Mesendoderm (in vitro differentiated cells): ENCODE measurements around the gene C2orf49.

Source experiments
- DNase-seq: peaks from one replicate; pipeline ENCODE4 v3.0.0; 2013
- H2AK5ac ChIP-seq: 2 replicates; pipeline ENCODE4 v1.6.1; 2013; ENCODE audit warnings: low read length, inconsistent platforms
- H2BK120ac ChIP-seq: 2 replicates; pipeline ENCODE4 v1.6.1; 2013; ENCODE audit warnings: low read depth, mild to moderate bottlenecking, low read length, moderate library complexity, mixed read lengths
- H2BK15ac ChIP-seq: replicated peaks from 2 replicates; pipeline ENCODE4 v1.6.1; 2013; ENCODE audit warnings: low read depth, mild to moderate bottlenecking, moderate library complexity
- H2BK5ac ChIP-seq: 2 replicates; pipeline ENCODE4 v1.6.1; 2013; ENCODE audit warnings: low read length, inconsistent platforms
- H3K18ac ChIP-seq: 2 replicates; pipeline ENCODE4 v1.6.1; 2013; ENCODE audit warnings: mild to moderate bottlenecking, low read length, mixed read lengths
- H3K23ac ChIP-seq: one replicate; pipeline ENCODE4 v1.6.1; 2013; ENCODE audit warnings: low read length
- H3K27ac ChIP-seq: 2 replicates; pipeline ENCODE4 v1.5.1; 2013; ENCODE audit warnings: low read depth, mild to moderate bottlenecking, inconsistent platforms, low read length, moderate library complexity
- H3K27me3 ChIP-seq: 2 replicates; pipeline ENCODE4 v1.6.1; 2013; ENCODE audit warnings: low read length, control low read depth, mild to moderate bottlenecking, inconsistent platforms; ENCODE audit not compliant: insufficient read depth, poor library complexity
- H3K36me3 ChIP-seq: 2 replicates; pipeline ENCODE4 v1.6.1; 2013; ENCODE audit warnings: low read length, inconsistent platforms; ENCODE audit not compliant: control insufficient read depth, insufficient read depth
- H3K4ac ChIP-seq: one replicate; pipeline ENCODE4 v1.6.1; 2013; ENCODE audit warnings: low read depth, mild to moderate bottlenecking, low read length, moderate library complexity
- H3K4me1 ChIP-seq: 2 replicates; pipeline ENCODE4 v1.6.1; 2013; ENCODE audit warnings: low read depth, low read length, inconsistent platforms; ENCODE audit not compliant: control insufficient read depth
- H3K4me2 ChIP-seq: 2 replicates; pipeline ENCODE4 v1.6.1; 2013; ENCODE audit warnings: low read length
- H3K4me3 ChIP-seq: 2 replicates; pipeline ENCODE4 v1.5.1; 2013; ENCODE audit warnings: mild to moderate bottlenecking, low read length
- H3K56ac ChIP-seq: one replicate; pipeline ENCODE4 v1.6.1; 2013; ENCODE audit warnings: low read length
- H3K79me1 ChIP-seq: 2 replicates; pipeline ENCODE4 v1.6.1; 2013; ENCODE audit warnings: low read length, inconsistent platforms
- H3K79me2 ChIP-seq: 2 replicates; pipeline ENCODE4 v1.6.1; 2013; ENCODE audit warnings: mild to moderate bottlenecking, low read length; ENCODE audit not compliant: control insufficient read depth, insufficient read depth
- H3K9ac ChIP-seq: 2 replicates; pipeline ENCODE4 v1.6.1; 2013; ENCODE audit warnings: low read length, inconsistent platforms
- H4K5ac ChIP-seq: one replicate; pipeline ENCODE4 v1.6.1; 2013; ENCODE audit warnings: low read length
- H4K8ac ChIP-seq: one replicate; pipeline ENCODE4 v1.6.1; 2013; ENCODE audit warnings: low read depth, mild to moderate bottlenecking, control low read depth, low read length, moderate library complexity
- WGBS: extraction: QIAGEN DNeasy Blood & Tissue Kit; methylation state at CpG from one replicate; pipeline ENCODE4 v1.1.7; 2013; ENCODE audit warnings: low lambda C conversion rate, missing lambda C conversion rate; ENCODE audit not compliant: insufficient coverage; ENCODE audit errors: extremely low coverage; 5-methylcytosine and 5-hydroxymethylcytosine counted together

Gene C2orf49

GRCh38 chr2:105368759-105369408 is 31.5 kb downstream of the C2orf49 start:
- Histone ChIP-seq H4K5ac (no peak overlapping the region), H3K18ac (no peak overlapping the region), H2BK5ac (no peak overlapping the region), H3K36me3 (peaks cover 2% of the 10 kb centered on the region), H3K4me3 (no peak overlapping the region), H4K8ac (no peak overlapping the region), H3K4me1 (no peaks in the 10 kb centered on the region), H2BK120ac (no peak overlapping the region), H3K27me3 (no peaks in the 10 kb centered on the region), H3K79me2 (no peaks in the 10 kb centered on the region), H2BK15ac (no peak overlapping the region), H3K23ac (no peak overlapping the region), H3K4me2 (no peak overlapping the region), H3K4ac (no peak overlapping the region), H3K56ac (no peak overlapping the region), H3K9ac (no peak overlapping the region), H3K27ac (no peak overlapping the region), H3K79me1 (no peaks in the 10 kb centered on the region), H2AK5ac (no peak overlapping the region)
- DNase-seq, result no peak
- WGBS, result no CpG with 5 or more reads among the region's 8 CpGs

GRCh38 chr2:105369777-105370690 is 32.7 kb downstream of the C2orf49 start:
- Histone ChIP-seq H3K9ac (no peak overlapping the region), H4K8ac (no peak overlapping the region), H3K79me2 (no peaks in the 10 kb centered on the region), H2AK5ac (no peak overlapping the region), H3K27me3 (no peaks in the 10 kb centered on the region), H3K27ac (no peak overlapping the region), H3K79me1 (no peaks in the 10 kb centered on the region), H3K4ac (no peak overlapping the region), H3K36me3 (no peaks in the 10 kb centered on the region), H4K5ac (no peak overlapping the region), H2BK5ac (no peak overlapping the region), H3K23ac (no peak overlapping the region), H2BK15ac (no peak overlapping the region), H3K18ac (no peak overlapping the region), H3K4me1 (no peaks in the 10 kb centered on the region), H3K4me3 (no peak overlapping the region), H3K4me2 (no peak overlapping the region), H2BK120ac (no peak overlapping the region), H3K56ac (no peak overlapping the region)
- DNase-seq, result peak; percentile 91
- no CpG with 5 or more reads among the region's 30 CpGs for WGBS

GRCh38 chr2:105371156-105371555 is 33.8 kb downstream of the C2orf49 start:
- no peak overlapping the region for H4K5ac ChIP-seq
- no peak overlapping the region for H2BK120ac ChIP-seq
- DNase-seq, result no peak
- H3K4me1 ChIP-seq, result no peaks in the 10 kb centered on the region
- no peak overlapping the region for H3K9ac ChIP-seq
- H4K8ac ChIP-seq, result no peak overlapping the region
- no peak overlapping the region for H3K18ac ChIP-seq
- H2AK5ac ChIP-seq, result no peak overlapping the region
- H2BK15ac ChIP-seq, result no peak overlapping the region
- WGBS, result no CpG with 5 or more reads among the region's 10 CpGs
- no peak overlapping the region for H3K27ac ChIP-seq
- no peak overlapping the region for H3K4me2 ChIP-seq
- H3K56ac ChIP-seq, result no peak overlapping the region
- H2BK5ac ChIP-seq, result no peak overlapping the region
- no peaks in the 10 kb centered on the region for H3K79me2 ChIP-seq
- no peaks in the 10 kb centered on the region for H3K27me3 ChIP-seq
- H3K23ac ChIP-seq, result no peak overlapping the region
- no peaks in the 10 kb centered on the region for H3K36me3 ChIP-seq
- H3K4me3 ChIP-seq, result no peak overlapping the region
- H3K79me1 ChIP-seq, result no peaks in the 10 kb centered on the region
- no peak overlapping the region for H3K4ac ChIP-seq

DNA sequence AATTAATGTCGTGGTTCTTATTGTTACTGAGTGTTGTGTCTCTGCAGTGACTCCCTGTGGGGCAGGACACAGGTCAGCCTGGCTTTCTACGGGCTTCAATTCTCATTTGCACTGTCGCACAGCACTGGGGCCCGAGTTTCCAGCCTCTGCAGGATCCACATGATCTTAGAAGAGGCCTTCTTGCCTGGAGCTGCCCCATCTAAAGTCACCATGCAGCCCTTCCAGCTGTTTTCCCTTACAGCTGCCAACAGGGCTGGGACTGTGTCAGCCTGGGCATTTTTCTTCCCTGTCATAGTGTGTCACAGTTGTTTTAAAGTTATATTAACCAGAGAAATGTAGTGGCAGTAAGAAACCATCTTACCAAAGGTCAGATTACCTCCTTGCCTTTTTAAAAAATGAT is 34.5 kb downstream of the C2orf49 start:
- Histone ChIP-seq H3K23ac (no peak overlapping the region), H2BK120ac (no peak overlapping the region), H3K79me1 (no peaks in the 10 kb centered on the region), H3K4me3 (no peak overlapping the region), H3K4ac (no peak overlapping the region), H4K5ac (no peak overlapping the region), H4K8ac (no peak overlapping the region), H2AK5ac (no peak overlapping the region), H2BK15ac (no peak overlapping the region), H3K9ac (no peak overlapping the region), H3K18ac (no peak overlapping the region), H3K56ac (no peak overlapping the region), H3K4me1 (no peaks in the 10 kb centered on the region), H3K27ac (no peak overlapping the region), H3K79me2 (no peaks in the 10 kb centered on the region), H3K36me3 (no peaks in the 10 kb centered on the region), H2BK5ac (no peak overlapping the region), H3K4me2 (no peak overlapping the region), H3K27me3 (no peaks in the 10 kb centered on the region)
- no CpG with 5 or more reads among the region's 4 CpGs for WGBS
- DNase-seq, result no peak

- Histone ChIP-seq H3K79me2 (no peaks in the 10 kb centered on the region), H2BK5ac (no peak overlapping the region), H3K36me3 (no peaks in the 10 kb centered on the region), H2AK5ac (no peak overlapping the region), H3K9ac (no peak overlapping the region), H3K4me2 (no peak overlapping the region), H3K4ac (no peak overlapping the region), H3K27me3 (no peaks in the 10 kb centered on the region), H4K8ac (no peak overlapping the region), H3K56ac (no peak overlapping the region), H3K18ac (no peak overlapping the region), H3K4me3 (no peak overlapping the region), H2BK120ac (no peak overlapping the region), H2BK15ac (no peak overlapping the region), H3K4me1 (no peaks in the 10 kb centered on the region), H3K23ac (no peak overlapping the region), H4K5ac (no peak overlapping the region), H3K27ac (no peak overlapping the region), H3K79me1 (no peaks in the 10 kb centered on the region)
- no peak for DNase-seq
- no CpG with 5 or more reads among the region's 9 CpGs for WGBS
These were observed 36.0 kb downstream of the C2orf49 start for GRCh38 chr2:105373344-105373781.
